K562 (cell line): ENCODE data around the gene EPHB4. TPM values are rescaled to one million over a fixed set of nuclear protein-coding genes. Genes with fewer than 3 reads are reported as not detected.
A peak's percentile ranks its signal among the peaks of the same experiment; 100 is the strongest.
"Not testable (repeated sequence)": the region's sequence is repeated elsewhere in the genome, so short reads cannot be mapped to it uniquely, and the experiment has no call there.

Experiments used
- ATAC-seq: fragments of 200-7000 bp; cut with Tn5 transposase; 3 replicates; pipeline ENCODE4 v1.9.1; 2020; ENCODE audit warnings: moderate library complexity
- BruUV-seq: library from RNA; stranded (reverse); fragments of 400-500 nt; replicated peaks from 2 replicates; lab custom pipeline; 2021; lab: Mats Ljungman, UMichigan
- CTCF ChIA-PET: fragments of 300-600 bp; formaldehyde crosslinking; extraction: SDS; loops from one replicate; lab custom pipeline; 2021; ENCODE audit warnings: low intra/inter-chr PET ratio; lab: Yijun Ruan, JAX
- POLR2A ChIA-PET: fragments of 300-600, 350-650 bp; sonication (Branson Sonifier 250); formaldehyde crosslinking; extraction: SDS; loops from one replicate; lab custom pipeline; 2021; ENCODE audit warnings: antibody characterized with exemption, inconsistent platforms; lab: Yijun Ruan, JAX
- DNase-seq, 4 experiments: peaks; one replicate each; pipeline versions ENCODE4 v3.0.0 to v3.0.0-alpha.2; 2011 to 2018; ENCODE audit warnings: low spot score in 3 of 4, mixed read lengths in 3 of 4; ENCODE audit errors: extremely low read depth in 1 of 4
- FAIRE-seq: peaks from 2 replicates; lab custom pipeline; 2011; peaks lifted over from hg19 to GRCh38; lab: Jason Lieb, UNC
- H2AFZ ChIP-seq: 2 replicates; pipeline ENCODE4 v1.6.0; 2011; ENCODE audit warnings: low read depth, low read length, control low read depth, inconsistent platforms
- H3K27ac ChIP-seq: fragments of 200-600 bp; 3 replicates; pipeline ENCODE4 v1.8.0; 2011; ENCODE audit warnings: low read depth, mild to moderate bottlenecking, control low read depth, inconsistent platforms, low read length, moderate library complexity, mixed read lengths; ENCODE audit errors: extremely low read depth
- H3K27me3 ChIP-seq, 2 experiments: fragments of 300-600 bp in 1 of 2; 2 replicates in 1 of 2; 3 replicates in 1 of 2; pipeline versions ENCODE4 v1.6.0 to v1.8.0; 2011; ENCODE audit warnings: inconsistent platforms in 2 of 2, low read length in 2 of 2, mild to moderate bottlenecking in 1 of 2, mixed read lengths in 1 of 2, moderate library complexity in 1 of 2; ENCODE audit not compliant: control insufficient read depth in 2 of 2, insufficient read depth in 2 of 2
- H3K36me3 ChIP-seq: fragments of 300-600 bp; 3 replicates; pipeline ENCODE4 v1.8.0; 2011; ENCODE audit warnings: mild to moderate bottlenecking, low read length, inconsistent platforms; ENCODE audit not compliant: control insufficient read depth, insufficient read depth
- H3K4me1 ChIP-seq, 2 experiments: fragments of 200-600 bp in 1 of 2; replicated peaks in 1 of 2; 2 replicates in 1 of 2; 3 replicates in 1 of 2; pipeline versions ENCODE4 v1.5.1 to v1.8.0; 2011; ENCODE audit warnings: inconsistent platforms in 2 of 2, low read length in 2 of 2, mild to moderate bottlenecking in 1 of 2, mixed read lengths in 1 of 2, moderate library complexity in 1 of 2; ENCODE audit not compliant: control insufficient read depth in 2 of 2, insufficient read depth in 2 of 2
- H3K4me2 ChIP-seq: 2 replicates; pipeline ENCODE4 v1.6.1; 2011; ENCODE audit warnings: low read length, control low read depth, inconsistent platforms, mixed read lengths; ENCODE audit not compliant: insufficient read depth
- H3K4me3 ChIP-seq: fragments of 200-600 bp; sonication (generic), shearing (Covaris generic); 2 replicates; pipeline ENCODE4 v1.5.1; 2016; ENCODE audit warnings: control low read depth, inconsistent platforms
- H3K79me2 ChIP-seq: fragments of 200-600 bp; 3 replicates; pipeline ENCODE4 v1.8.0; 2011; ENCODE audit warnings: low read length, inconsistent platforms; ENCODE audit not compliant: control insufficient read depth, insufficient read depth
- H3K9ac ChIP-seq, 2 experiments: 2 replicates each; pipeline versions ENCODE4 v1.6.0 to v1.6.1; 2011; ENCODE audit warnings: low read depth in 2 of 2, low read length in 2 of 2, control low read depth in 1 of 2, inconsistent platforms in 1 of 2, mild to moderate bottlenecking in 1 of 2, mixed read lengths in 1 of 2; ENCODE audit not compliant: insufficient read depth in 1 of 2
- H3K9me1 ChIP-seq: one replicate; pipeline ENCODE4 v1.6.0; 2011; ENCODE audit warnings: inconsistent platforms, mild to moderate bottlenecking, low read length, moderate library complexity; ENCODE audit not compliant: control insufficient read depth, insufficient read depth
- H3K9me3 ChIP-seq: replicated peaks from 2 replicates; pipeline ENCODE4 v1.5.1; 2011; ENCODE audit warnings: low read depth, low read length, inconsistent platforms; ENCODE audit not compliant: control insufficient read depth, insufficient read depth
- H4K20me1 ChIP-seq: replicated peaks from 2 replicates; pipeline ENCODE4 v1.6.1; 2011; ENCODE audit warnings: low read length, inconsistent platforms, mixed read lengths; ENCODE audit not compliant: control insufficient read depth, insufficient read depth
- GTF2B ChIP-seq: IDR thresholded peaks from 2 replicates; pipeline ENCODE4 v1.6.1; 2011; ENCODE audit not compliant: insufficient read length; ENCODE audit errors: extremely low read depth
- IFI16 ChIP-seq: fragments of 250-450 bp; sonication (Bioruptor Pico); IDR thresholded peaks from 2 replicates; pipeline ENCODE4 v2.1.2; 2022; ENCODE audit warnings: mild to moderate bottlenecking, inconsistent platforms
- IRF9 ChIP-seq: fragments of 450-650 bp; IDR thresholded peaks from 2 replicates; pipeline ENCODE4 v1.6.1; 2016; ENCODE audit warnings: missing biosample characterization, missing genetic modification characterization
- SAP30 ChIP-seq: fragments of 200-600 bp; sonication (generic); IDR thresholded peaks from 2 replicates; pipeline ENCODE4 v1.6.1; 2012; ENCODE audit warnings: borderline replicate concordance, low read depth, mild to moderate bottlenecking, moderate library complexity, low read length, control low read depth, inconsistent platforms; ENCODE audit not compliant: insufficient read depth, poor library complexity, severe bottlenecking
- TAF1 ChIP-seq: IDR thresholded peaks from 2 replicates; pipeline ENCODE4 v1.6.1; 2011; ENCODE audit warnings: mild to moderate bottlenecking, low read length, moderate library complexity; ENCODE audit not compliant: insufficient read depth, control insufficient read depth, severe bottlenecking; ENCODE audit errors: extremely low read depth
- ZC3H11A ChIP-seq: IDR thresholded peaks from 2 replicates; pipeline ENCODE4 v1.6.1; 2012; ENCODE audit warnings: low read depth, low read length, improper control_type of control experiment
- ZNF121 ChIP-seq: sonication (generic); formaldehyde crosslinking; conservative IDR thresholded peaks from 2 replicates; pipeline ENCODE4 v1.8.0; 2022; ENCODE audit warnings: missing genetic modification reagents
- WGBS: fragments of 100-300 bp; shearing (Covaris generic); methylation state at CpG from one replicate; pipeline ENCODE4 v1.1.6; 2016; ENCODE audit warnings: low coverage, mixed read lengths; ENCODE audit not compliant: insufficient coverage; ENCODE audit errors: missing lambda C conversion rate; 5-methylcytosine and 5-hydroxymethylcytosine counted together
- in situ Hi-C: fragments of 300-500 bp; cut with MboI; formaldehyde crosslinking; loops from 4 replicates; pipeline ENCODE4 v1.15.0; 2018; ENCODE audit warnings: inconsistent platforms, mixed read lengths
- intact Hi-C: fragments of 100-400 bp; cut with micrococcal nuclease; formaldehyde crosslinking; loops from 2 replicates; pipeline ENCODE4 v1.14.2; 2022
- polyA plus RNA-seq, 8 experiments: library from polyadenylated mRNA; depleted of rRNA in 4 of 8; stranded (reverse) in 5 of 8; unstranded in 3 of 8; fragments of >200 nt; fragmentation: Nextera tagmentation in 2 of 8; fragmentation: Illumina TruSeq in 1 of 8; extraction: Ambion mirVana in 2 of 8; extraction: Trizol in 1 of 8; gene quantifications; 2 replicates each; pipeline versions ENCODE4 v1.2.1 to v1.2.3, GENCODE V29; 2011 to 2014; ENCODE audit warnings: inconsistent platforms in 1 of 8, missing spikeins in 1 of 8
- total RNA-seq, 7 experiments: library from RNA; depleted of rRNA in 6 of 7; stranded (reverse); fragments of >200 nt in 6 of 7; fragmentation: Illumina TruSeq in 2 of 7; extraction: Trizol in 2 of 7; gene quantifications; 2 replicates each; pipeline versions ENCODE4 v1.2.1 to v1.2.3, GENCODE V29; 2011 to 2021; ENCODE audit warnings: low replicate concordance in 1 of 7

EPHB4 gene
- total and polyA plus RNA-seq, 9 of the 15 experiments (the other 6 are each of a cell fraction or from before 2014, with no cell fraction given), result 1.2 to 82.1 (median 37.9) TPM

GRCh38 chr7:100806883-100807282 is 20.4 kb downstream of the EPHB4 start:
- POLR2A ChIA-PET, result interaction anchor here (0.6 to 1.8 kb wide), 4 partner anchors 9 to 45 kb away, joined by 3 to 6 read pairs (median 4); partner anchors contain the start of gene SLC12A9
- DNase-seq, H4K20me1 ChIP-seq, H2AFZ ChIP-seq, H3K9me1 ChIP-seq, H3K27me3 ChIP-seq, H3K4me3 ChIP-seq, H3K79me2 ChIP-seq, BruUV-seq, H3K27ac ChIP-seq, in situ Hi-C loops, CTCF ChIA-PET, H3K4me2 ChIP-seq, FAIRE-seq, H3K9me3 ChIP-seq, ATAC-seq, H3K9ac ChIP-seq, intact Hi-C loops: not testable (repeated sequence)
- H3K4me1 ChIP-seq, result peaks cover 28 to 38% of the 10 kb centered on the region in 2 experiments
- H3K36me3 ChIP-seq, result peaks cover 89% of the 10 kb centered on the region
- peak; percentile 93 for TF ChIP-seq ZNF121 (CRISPR knock-in tag)
- WGBS, result 98% methylated on average over 6 of the region's 6 CpGs

GRCh38 chr7:100806276-100806675 is 21.0 kb downstream of the EPHB4 start:
- no peaks in the 10 kb centered on the region for H4K20me1 ChIP-seq
- no peaks in the 10 kb centered on the region for H3K79me2 ChIP-seq
- no peak overlapping the region for H3K27ac ChIP-seq
- DNase-seq (peak in 1 of 4 experiments; percentile 7), ATAC-seq (no peak), FAIRE-seq (no peak)
- TF ChIP-seq ZC3H11A (no peak), IFI16 (CRISPR knock-in tag) (no peak), SAP30 (no peak), IRF9 (tag) (no peak), GTF2B (no peak), TAF1 (no peak)
- WGBS, result 90% methylated on average over 9 of the region's 9 CpGs
- no peak overlapping the region for H3K4me3 ChIP-seq
- no TSS peak for BruUV-seq
- peaks cover 85% of the 10 kb centered on the region for H3K36me3 ChIP-seq
- ChIA-PET POLR2A (interaction anchor here (0.8 to 1.8 kb wide), 6 partner anchors 9 to 46 kb away, joined by 3 to 6 read pairs (median 4); partner anchors contain the start of gene SLC12A9), CTCF (no interaction called here)
- H3K27me3 ChIP-seq, result no peaks in the 10 kb centered on the region
- intact Hi-C loops (no loop called here), in situ Hi-C loops (no loop called here)
- H3K9ac ChIP-seq, result no peak overlapping the region; a peak in 1 of 4 replicates
- H3K4me2 ChIP-seq, result no peak overlapping the region
- H3K9me1 ChIP-seq, result no peaks in the 10 kb centered on the region
- H3K9me3 ChIP-seq, result no peaks in the 10 kb centered on the region
- H2AFZ ChIP-seq, result no peak overlapping the region
- peaks cover 34 to 44% of the 10 kb centered on the region in 2 experiments for H3K4me1 ChIP-seq
